ENCODE measurements around the gene ARPC4.

DNA sequence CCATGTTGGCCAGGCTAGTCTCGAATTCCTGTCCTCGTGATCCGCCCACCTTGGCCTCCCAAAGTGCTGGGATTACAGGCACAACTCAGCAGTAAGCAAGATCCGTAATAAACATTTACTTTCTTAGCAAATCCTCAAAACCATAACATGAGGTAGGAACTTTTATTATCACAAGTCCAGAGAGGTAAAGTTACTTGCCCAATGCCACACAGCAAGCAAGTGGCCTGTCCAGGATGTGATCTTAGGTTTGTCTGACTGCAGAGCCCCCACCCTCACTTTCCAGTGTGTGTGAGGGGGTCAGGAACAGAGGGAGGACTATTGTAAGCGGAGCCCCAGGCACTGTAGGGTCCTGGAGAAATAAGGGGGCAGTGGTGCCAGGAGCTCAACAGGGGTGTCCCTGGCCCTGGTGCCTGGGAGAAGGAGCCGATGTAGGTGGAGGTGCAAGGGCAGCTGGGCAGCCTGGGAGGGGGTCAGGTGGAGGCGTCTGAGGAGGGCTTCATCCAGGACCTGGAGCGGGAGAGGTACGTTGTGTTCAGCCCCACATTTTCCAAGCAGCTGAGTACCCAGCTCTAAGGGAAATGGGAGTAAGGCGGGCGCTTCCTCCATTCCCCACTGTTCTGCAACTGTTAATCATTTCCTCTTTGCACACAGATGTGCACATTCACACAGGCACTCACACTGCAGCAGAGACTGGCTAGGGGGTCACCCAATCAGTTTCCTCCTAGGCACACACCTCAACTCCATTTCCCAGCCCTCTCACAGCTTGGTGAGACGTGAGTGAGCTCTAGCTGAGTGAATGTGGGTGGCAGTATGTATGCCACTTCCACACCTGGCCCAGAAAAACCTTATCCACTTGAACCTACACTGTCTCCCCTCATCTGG lies 45.1 kb downstream of the ARPC4 start:
- TF ChIP-seq POLR2A (IDR thresholded peaks at IDR 0.05) = no peak
- no peak for TF ChIP-seq POLR2AphosphoS5 (IDR thresholded peaks at IDR 0.05)
- TF ChIP-seq, protein P1, sequence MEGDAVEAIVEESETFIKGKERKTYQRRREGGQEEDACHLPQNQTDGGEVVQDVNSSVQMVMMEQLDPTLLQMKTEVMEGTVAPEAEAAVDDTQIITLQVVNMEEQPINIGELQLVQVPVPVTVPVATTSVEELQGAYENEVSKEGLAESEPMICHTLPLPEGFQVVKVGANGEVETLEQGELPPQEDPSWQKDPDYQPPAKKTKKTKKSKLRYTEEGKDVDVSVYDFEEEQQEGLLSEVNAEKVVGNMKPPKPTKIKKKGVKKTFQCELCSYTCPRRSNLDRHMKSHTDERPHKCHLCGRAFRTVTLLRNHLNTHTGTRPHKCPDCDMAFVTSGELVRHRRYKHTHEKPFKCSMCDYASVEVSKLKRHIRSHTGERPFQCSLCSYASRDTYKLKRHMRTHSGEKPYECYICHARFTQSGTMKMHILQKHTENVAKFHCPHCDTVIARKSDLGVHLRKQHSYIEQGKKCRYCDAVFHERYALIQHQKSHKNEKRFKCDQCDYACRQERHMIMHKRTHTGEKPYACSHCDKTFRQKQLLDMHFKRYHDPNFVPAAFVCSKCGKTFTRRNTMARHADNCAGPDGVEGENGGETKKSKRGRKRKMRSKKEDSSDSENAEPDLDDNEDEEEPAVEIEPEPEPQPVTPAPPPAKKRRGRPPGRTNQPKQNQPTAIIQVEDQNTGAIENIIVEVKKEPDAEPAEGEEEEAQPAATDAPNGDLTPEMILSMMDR (IDR thresholded peaks at IDR 0.05) = no peak

Data from transverse colon (tissue), 4 donors.